ENCODE data around the gene KLHL29. TPM values are rescaled to one million over a fixed set of nuclear protein-coding genes. Genes with fewer than 3 reads are reported as not detected.

KLHL29 gene
- total RNA-seq, 1 donor from 2014 or later: 36.5 TPM

GRCh38 chr2:23359631-23360567, 25.1 kb upstream of the KLHL29 start:
- H3K9me3 Mint-ChIP-seq (ENCODE audit: unreplicated experiment): peaks cover 6% of the 10 kb centered on the region
- no peak for DNase-seq
- H3K27me3 Mint-ChIP-seq (ENCODE audit: unreplicated experiment): peaks cover 4% of the 10 kb centered on the region
- H3K27ac Mint-ChIP-seq (ENCODE audit: unreplicated experiment): no peak overlapping the region
- no peak for TF ChIP-seq CTCF (IDR thresholded peaks at IDR 0.05; ENCODE audit: partially characterized antibody, unreplicated experiment)
- H3K4me1 Mint-ChIP-seq (ENCODE audit: low read depth, unreplicated experiment): peaks cover 19% of the 10 kb centered on the region
- no peak overlapping the region for H3K4me3 Mint-ChIP-seq (ENCODE audit: unreplicated experiment)
- H3K36me3 Mint-ChIP-seq (ENCODE audit: unreplicated experiment): no peaks in the 10 kb centered on the region

- peaks cover 19% of the 10 kb centered on the region for H3K4me1 Mint-ChIP-seq (ENCODE audit: low read depth, unreplicated experiment)
- no peak overlapping the region for H3K4me3 Mint-ChIP-seq (ENCODE audit: unreplicated experiment)
- H3K9me3 Mint-ChIP-seq (ENCODE audit: unreplicated experiment): peaks cover 6% of the 10 kb centered on the region
- H3K36me3 Mint-ChIP-seq (ENCODE audit: unreplicated experiment): peaks cover 4% of the 10 kb centered on the region
- H3K27ac Mint-ChIP-seq (ENCODE audit: unreplicated experiment): no peak overlapping the region
- no peak for DNase-seq
- peaks cover 4% of the 10 kb centered on the region for H3K27me3 Mint-ChIP-seq (ENCODE audit: unreplicated experiment)
- no peak for TF ChIP-seq CTCF (IDR thresholded peaks at IDR 0.05; ENCODE audit: partially characterized antibody, unreplicated experiment)
Observed at GRCh38 chr2:23360571-23361125, 24.3 kb upstream of the KLHL29 start.

- peaks cover 19% of the 10 kb centered on the region for H3K4me1 Mint-ChIP-seq (ENCODE audit: low read depth, unreplicated experiment)
- H3K27ac Mint-ChIP-seq (ENCODE audit: unreplicated experiment): no peak overlapping the region
- H3K4me3 Mint-ChIP-seq (ENCODE audit: unreplicated experiment): no peak overlapping the region
- H3K36me3 Mint-ChIP-seq (ENCODE audit: unreplicated experiment): peaks cover 5% of the 10 kb centered on the region
- H3K9me3 Mint-ChIP-seq (ENCODE audit: unreplicated experiment): peaks cover 6% of the 10 kb centered on the region
- peaks cover 4% of the 10 kb centered on the region for H3K27me3 Mint-ChIP-seq (ENCODE audit: unreplicated experiment)
- DNase-seq: no peak
- no peak for TF ChIP-seq CTCF (IDR thresholded peaks at IDR 0.05; ENCODE audit: partially characterized antibody, unreplicated experiment)
Observed at GRCh38 chr2:23361152-23361551, 23.8 kb upstream of the KLHL29 start.

GRCh38 chr2:23363268-23363667, 21.7 kb upstream of the KLHL29 start:
- Mint-ChIP-seq H3K9me3 (ENCODE audit: unreplicated experiment) (peaks cover 5% of the 10 kb centered on the region), H3K36me3 (ENCODE audit: unreplicated experiment) (peaks cover 5% of the 10 kb centered on the region), H3K27ac (ENCODE audit: unreplicated experiment) (no peak overlapping the region), H3K27me3 (ENCODE audit: unreplicated experiment) (peaks cover 4% of the 10 kb centered on the region), H3K4me3 (ENCODE audit: unreplicated experiment) (peak overlapping the region; percentile 1), H3K4me1 (ENCODE audit: low read depth, unreplicated experiment) (peaks cover 19% of the 10 kb centered on the region)
- no peak for DNase-seq
- no peak for TF ChIP-seq CTCF (IDR thresholded peaks at IDR 0.05; ENCODE audit: partially characterized antibody, unreplicated experiment)

- Mint-ChIP-seq H3K27ac (ENCODE audit: unreplicated experiment) (peak overlapping the region; percentile 50), H3K27me3 (ENCODE audit: unreplicated experiment) (peaks cover 4% of the 10 kb centered on the region), H3K4me3 (ENCODE audit: unreplicated experiment) (peak overlapping the region; percentile 5), H3K4me1 (ENCODE audit: low read depth, unreplicated experiment) (peaks cover 19% of the 10 kb centered on the region), H3K9me3 (ENCODE audit: unreplicated experiment) (peaks cover 4% of the 10 kb centered on the region), H3K36me3 (ENCODE audit: unreplicated experiment) (peaks cover 5% of the 10 kb centered on the region)
- no peak for DNase-seq
- TF ChIP-seq CTCF (IDR thresholded peaks at IDR 0.05; ENCODE audit: partially characterized antibody, unreplicated experiment): no peak
Observed at GRCh38 chr2:23363831-23364230, 21.1 kb upstream of the KLHL29 start.
